Activated CD8-positive, alpha-beta memory T cell treated with anti-CD3 and anti-CD28 coated beads, Interleukin-2, amount 50 U/mL, for 24 hours (primary cell): ENCODE measurements around the gene STX8.
"Not testable (repeated sequence)": the region's sequence is repeated elsewhere in the genome, so short reads cannot be mapped to it uniquely, and the experiment has no call there.

ENCODE experiments used
- DNase-seq: peaks from one replicate; pipeline ENCODE4 v3.0.0-alpha.2; 2020; ENCODE audit errors: extremely low read depth

The STX8 gene

GRCh38 chr17:9389111-9389527 lies 186.5 kb downstream of the STX8 start:
- DNase-seq, result no peak

GRCh38 chr17:9386401-9386800 lies 189.2 kb downstream of the STX8 start:
- DNase-seq, result no peak

- DNase-seq, result no peak
Observed at GRCh38 chr17:9383826-9384225, 191.8 kb downstream of the STX8 start.

- no peak for DNase-seq
Observed at GRCh38 chr17:9382626-9383025, 193.0 kb downstream of the STX8 start.

- DNase-seq, result no peak
Observed at GRCh38 chr17:9381068-9381467, 194.6 kb downstream of the STX8 start.

- no peak for DNase-seq
Observed at GRCh38 chr17:9380361-9380760, 195.3 kb downstream of the STX8 start.

- not testable (repeated sequence) for DNase-seq
Observed at GRCh38 chr17:9376177-9376576, 199.4 kb downstream of the STX8 start.

GRCh38 chr17:9371019-9371418 lies 204.6 kb downstream of the STX8 start:
- DNase-seq, result no peak

- no peak for DNase-seq
Observed at GRCh38 chr17:9370467-9370866, 205.2 kb downstream of the STX8 start.

GRCh38 chr17:9368631-9369030 lies 207.0 kb downstream of the STX8 start:
- no peak for DNase-seq

GRCh38 chr17:9367156-9367555 lies 208.5 kb downstream of the STX8 start:
- no peak for DNase-seq

- DNase-seq, result no peak
Observed at GRCh38 chr17:9364837-9365430, 210.7 kb downstream of the STX8 start.

GRCh38 chr17:9363440-9364350 lies 211.9 kb downstream of the STX8 start:
- no peak for DNase-seq

- no peak for DNase-seq
Observed at GRCh38 chr17:9361188-9361955, 214.2 kb downstream of the STX8 start.

- no peak for DNase-seq
Observed at GRCh38 chr17:9360677-9361081, 214.9 kb downstream of the STX8 start.

GRCh38 chr17:9356488-9356911 lies 219.1 kb downstream of the STX8 start:
- DNase-seq, result no peak

GRCh38 chr17:9355846-9356245 lies 219.8 kb downstream of the STX8 start:
- DNase-seq, result no peak

- DNase-seq, result not testable (repeated sequence)
Observed at GRCh38 chr17:9355231-9355630, 220.4 kb downstream of the STX8 start.

GRCh38 chr17:9350080-9350479 lies 225.5 kb downstream of the STX8 start:
- DNase-seq, result no peak

GRCh38 chr17:9346296-9346926 lies 229.2 kb downstream of the STX8 start:
- no peak for DNase-seq

GRCh38 chr17:9343516-9343915 lies 232.1 kb downstream of the STX8 start:
- DNase-seq, result no peak

GRCh38 chr17:9342225-9342624 lies 233.4 kb downstream of the STX8 start:
- no peak for DNase-seq
